VCaP (cell line): Measurements from ENCODE around the gene NRP1.
A peak's percentile ranks its signal among the peaks of the same experiment; 100 is the strongest.

Experiments
- H3K27ac ChIP-seq: fragments of 450-650 bp; 2 replicates; pipeline ENCODE4 v1.5.1; 2017
- TF ChIP-seq, protein P1 (sequence below): fragments of 450-650 bp; conservative IDR thresholded peaks from 2 replicates; pipeline ENCODE4 v1.5.1; 2017; ENCODE audit warnings: mild to moderate bottlenecking, moderate library complexity

NRP1 gene

DNA sequence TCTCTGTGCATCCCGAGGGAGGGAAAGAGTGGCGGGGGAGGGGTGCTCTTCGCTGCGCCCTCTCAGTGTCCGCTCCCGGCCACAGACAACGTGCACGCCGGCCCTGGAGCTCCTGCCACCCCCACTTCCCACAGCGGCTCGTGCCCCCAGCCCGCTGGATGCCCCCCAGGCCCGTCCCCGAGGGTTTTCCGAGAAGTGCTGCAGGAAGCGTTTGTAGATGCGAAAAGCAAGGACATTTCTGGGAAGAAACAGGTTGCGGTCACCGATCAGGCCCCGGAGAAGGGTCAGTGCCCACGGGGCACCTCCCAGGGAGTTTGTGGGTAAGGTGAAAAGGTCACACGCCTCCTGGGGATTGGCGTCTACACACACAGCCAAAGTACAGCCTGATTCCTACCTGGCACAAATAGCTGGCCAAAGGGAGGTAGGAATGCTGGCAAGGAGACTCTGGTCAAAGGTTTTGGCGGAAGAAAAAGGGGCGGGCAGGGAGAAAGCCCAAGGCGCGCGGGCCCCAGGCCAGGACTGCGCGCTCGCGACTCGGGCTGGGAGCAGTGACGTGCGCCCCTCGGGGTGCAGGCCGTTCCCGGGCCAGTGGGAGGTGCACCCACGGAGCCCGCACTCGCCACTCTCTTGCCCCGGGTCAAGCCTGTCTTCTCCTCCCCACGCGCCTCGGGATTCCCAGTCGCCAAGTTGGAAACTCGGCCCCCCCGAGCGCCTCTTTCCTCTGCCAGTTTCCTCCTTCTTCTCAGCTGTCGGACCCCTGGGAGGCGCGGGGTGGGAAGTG, 1.5 kb upstream of the NRP1 start:
- peak overlapping the region; percentile 96 for H3K27ac ChIP-seq
- TF ChIP-seq, protein P1, sequence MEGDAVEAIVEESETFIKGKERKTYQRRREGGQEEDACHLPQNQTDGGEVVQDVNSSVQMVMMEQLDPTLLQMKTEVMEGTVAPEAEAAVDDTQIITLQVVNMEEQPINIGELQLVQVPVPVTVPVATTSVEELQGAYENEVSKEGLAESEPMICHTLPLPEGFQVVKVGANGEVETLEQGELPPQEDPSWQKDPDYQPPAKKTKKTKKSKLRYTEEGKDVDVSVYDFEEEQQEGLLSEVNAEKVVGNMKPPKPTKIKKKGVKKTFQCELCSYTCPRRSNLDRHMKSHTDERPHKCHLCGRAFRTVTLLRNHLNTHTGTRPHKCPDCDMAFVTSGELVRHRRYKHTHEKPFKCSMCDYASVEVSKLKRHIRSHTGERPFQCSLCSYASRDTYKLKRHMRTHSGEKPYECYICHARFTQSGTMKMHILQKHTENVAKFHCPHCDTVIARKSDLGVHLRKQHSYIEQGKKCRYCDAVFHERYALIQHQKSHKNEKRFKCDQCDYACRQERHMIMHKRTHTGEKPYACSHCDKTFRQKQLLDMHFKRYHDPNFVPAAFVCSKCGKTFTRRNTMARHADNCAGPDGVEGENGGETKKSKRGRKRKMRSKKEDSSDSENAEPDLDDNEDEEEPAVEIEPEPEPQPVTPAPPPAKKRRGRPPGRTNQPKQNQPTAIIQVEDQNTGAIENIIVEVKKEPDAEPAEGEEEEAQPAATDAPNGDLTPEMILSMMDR = 0 out of 2 replicates have a peak, but pooled peaks have one; percentile 6

DNA sequence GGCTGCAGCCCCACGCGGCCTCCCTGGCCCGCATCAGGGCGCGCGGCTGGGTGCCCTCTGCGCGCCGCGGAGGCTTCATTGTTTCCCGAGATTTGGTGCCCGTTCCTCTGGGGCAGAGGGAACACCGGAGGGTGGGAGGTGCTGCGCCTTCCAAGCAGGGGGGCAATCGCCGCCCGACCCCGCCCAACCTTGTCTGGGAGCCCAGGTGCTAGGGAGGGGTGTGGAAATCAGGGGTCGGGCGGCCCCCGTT, 1.0 kb upstream of the NRP1 start:
- TF ChIP-seq, protein P1 = no peak
- H3K27ac ChIP-seq = peak overlapping the region; percentile 96

GRCh38 chr10:33334805-33335550, 511 bp upstream of the NRP1 start:
- peak overlapping the region; percentile 96 for H3K27ac ChIP-seq
- TF ChIP-seq, protein P1 = peak; percentile 67

- H3K27ac ChIP-seq = peak overlapping the region; percentile 96
- TF ChIP-seq, protein P1 = no peak
Measured at GRCh38 chr10:33333260-33334101, 986 bp downstream of the NRP1 start.

- H3K27ac ChIP-seq = peak overlapping the region; percentile 96
- TF ChIP-seq, protein P1 = no peak
Measured at GRCh38 chr10:33332183-33333065, 2.0 kb downstream of the NRP1 start.

DNA sequence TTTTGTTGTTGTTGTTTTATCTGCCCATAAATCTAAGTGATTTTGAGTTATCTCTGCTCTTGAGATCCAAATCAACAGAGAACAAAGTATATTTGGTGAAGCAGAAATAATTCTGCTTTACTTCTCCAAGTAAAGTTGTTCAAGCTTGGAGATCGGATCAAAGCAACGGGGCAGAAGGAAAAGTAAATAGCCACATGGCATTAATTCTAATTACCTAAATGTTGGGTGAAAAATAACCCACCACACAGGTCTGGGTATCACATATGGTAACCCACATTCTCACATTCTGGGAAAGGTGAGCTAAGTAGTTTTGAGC, 3.1 kb downstream of the NRP1 start:
- peak overlapping the region; percentile 96 for H3K27ac ChIP-seq
- TF ChIP-seq, protein P1 = no peak
